H1 (cell line): ENCODE data around the gene PRXL2B. TPM values are rescaled to one million over a fixed set of nuclear protein-coding genes. Genes with fewer than 3 reads are reported as not detected.

Source experiments
- CTCF ChIA-PET: fragments of 300-600 bp; sonication (Branson Sonifier 250); formaldehyde crosslinking; loops from one replicate; lab custom pipeline; 2021; ENCODE audit not compliant: partially characterized antibody; lab: Charles Lee
- POLR2A ChIA-PET: fragments of 300-600 bp; sonication (Branson Sonifier 250); formaldehyde crosslinking; loops from one replicate; lab custom pipeline; 2021; ENCODE audit warnings: inconsistent platforms; ENCODE audit not compliant: partially characterized antibody; lab: Charles Lee
- DNase-seq, 2 experiments: peaks; one replicate each; pipeline versions ENCODE4 v3.0.0 to v3.0.0-alpha.2; 2010 to 2022; ENCODE audit warnings: low spot score in 2 of 2, low read depth in 1 of 2, mixed read lengths in 1 of 2
- FAIRE-seq: peaks from 2 replicates; lab custom pipeline; 2011; peaks lifted over from hg19 to GRCh38; lab: Jason Lieb, UNC
- H2AFZ ChIP-seq: 2 replicates; pipeline ENCODE4 v1.8.1; 2012; ENCODE audit warnings: low read length, inconsistent platforms
- H2AK5ac ChIP-seq: 2 replicates; pipeline ENCODE4 v1.6.1; 2013; ENCODE audit warnings: low read depth, low read length
- H2BK120ac ChIP-seq: replicated peaks from 2 replicates; pipeline ENCODE3; 2013; ENCODE audit warnings: low read depth, low read length, inconsistent platforms
- H2BK12ac ChIP-seq: 2 replicates; pipeline ENCODE4 v1.6.1; 2013; ENCODE audit warnings: low read depth, low read length
- H2BK15ac ChIP-seq: 2 replicates; pipeline ENCODE4 v1.6.1; 2013; ENCODE audit warnings: low read length
- H2BK20ac ChIP-seq: 2 replicates; pipeline ENCODE4 v1.6.1; 2013; ENCODE audit warnings: low read length
- H2BK5ac ChIP-seq: 2 replicates; pipeline ENCODE4 v1.6.1; 2013; ENCODE audit warnings: low read depth, low read length
- H3K14ac ChIP-seq: 2 replicates; pipeline ENCODE4 v1.6.1; 2013; ENCODE audit warnings: inconsistent platforms; ENCODE audit not compliant: insufficient read length
- H3K18ac ChIP-seq: 2 replicates; pipeline ENCODE4 v1.6.1; 2013; ENCODE audit warnings: low read length; ENCODE audit errors: extremely low read depth
- H3K23ac ChIP-seq: 2 replicates; pipeline ENCODE4 v1.6.1; 2013; ENCODE audit warnings: inconsistent platforms; ENCODE audit not compliant: insufficient read length
- H3K23me2 ChIP-seq: 2 replicates; pipeline ENCODE4 v1.6.1; 2013; ENCODE audit warnings: low read depth, low read length
- H3K27ac ChIP-seq: 2 replicates; pipeline ENCODE4 v1.6.1; 2011; ENCODE audit warnings: low read depth, low read length, inconsistent platforms
- H3K27me3 ChIP-seq, 4 experiments: replicated peaks in 1 of 4; 1 replicate in 1 of 4; 2 replicates in 3 of 4; pipeline versions ENCODE4 v1.6.1 to v1.8.1; 2011 to 2013; ENCODE audit warnings: low read length in 3 of 4, mild to moderate bottlenecking in 3 of 4, inconsistent platforms in 2 of 4, mixed read lengths in 2 of 4, moderate library complexity in 1 of 4; ENCODE audit not compliant: control insufficient read depth in 3 of 4, insufficient read depth in 3 of 4; ENCODE audit errors: extremely low read depth in 1 of 4
- H3K36me3 ChIP-seq, 4 experiments: 2 replicates each; pipeline versions ENCODE4 v1.6.1 to v1.8.1; 2011 to 2013; ENCODE audit warnings: mild to moderate bottlenecking in 4 of 4, low read length in 3 of 4, moderate library complexity in 2 of 4, control low read depth in 1 of 4, inconsistent platforms in 1 of 4; ENCODE audit not compliant: insufficient read depth in 4 of 4, control insufficient read depth in 2 of 4
- H3K4ac ChIP-seq: replicated peaks from 2 replicates; pipeline ENCODE3; 2013; ENCODE audit warnings: low read length, low read depth, mixed read lengths, inconsistent platforms; ENCODE audit not compliant: insufficient read length
- H3K4me1 ChIP-seq, 4 experiments: replicated peaks in 1 of 4; 1 replicate in 1 of 4; 2 replicates in 3 of 4; pipeline versions ENCODE4 v1.6.1 to v1.8.1; 2011 to 2013; ENCODE audit warnings: low read length in 3 of 4, inconsistent platforms in 2 of 4, mixed read lengths in 1 of 4; ENCODE audit not compliant: insufficient read depth in 4 of 4, control insufficient read depth in 3 of 4
- H3K4me2 ChIP-seq, 2 experiments: 2 replicates each; pipeline versions ENCODE4 v1.6.1 to v1.8.1; 2011 to 2013; ENCODE audit warnings: low read depth in 2 of 2, low read length in 2 of 2, control low read depth in 1 of 2, inconsistent platforms in 1 of 2, mild to moderate bottlenecking in 1 of 2; ENCODE audit not compliant: insufficient read depth in 1 of 2
- H3K4me3 ChIP-seq, 4 experiments: fragments of 200-600, 300-600 bp in 1 of 4; sonication (generic), shearing (Covaris generic), sonication (Bioruptor Twin) in 1 of 4; 2 replicates each; pipeline versions ENCODE4 v1.5.1 to v1.8.1; 2011 to 2016; ENCODE audit warnings: low read length in 4 of 4, low read depth in 3 of 4, control low read depth in 2 of 4, inconsistent platforms in 2 of 4, mild to moderate bottlenecking in 2 of 4, mixed read lengths in 1 of 4, moderate library complexity in 1 of 4; ENCODE audit not compliant: insufficient read depth in 2 of 4; ENCODE audit errors: extremely low read depth in 1 of 4
- H3K56ac ChIP-seq: replicated peaks from 2 replicates; pipeline ENCODE3; 2013; ENCODE audit warnings: low read depth, mild to moderate bottlenecking, mixed read lengths, low read length, inconsistent platforms; ENCODE audit not compliant: insufficient read length
- H3K79me1 ChIP-seq: 2 replicates; pipeline ENCODE4 v1.6.1; 2013; ENCODE audit warnings: low read depth, low read length, control low read depth
- H3K79me2 ChIP-seq, 2 experiments: 2 replicates each; pipeline versions ENCODE4 v1.6.1 to v1.8.1; 2012 to 2013; ENCODE audit warnings: low read length in 2 of 2, mild to moderate bottlenecking in 2 of 2, inconsistent platforms in 1 of 2; ENCODE audit not compliant: insufficient read depth in 2 of 2, control insufficient read depth in 1 of 2
- H3K9ac ChIP-seq, 4 experiments: replicated peaks in 1 of 4; 1 replicate in 1 of 4; 2 replicates in 3 of 4; pipeline versions ENCODE4 v1.6.1 to v1.8.1; 2011 to 2013; ENCODE audit warnings: low read depth in 3 of 4, low read length in 3 of 4, control low read depth in 2 of 4, mild to moderate bottlenecking in 2 of 4, moderate library complexity in 2 of 4, inconsistent platforms in 1 of 4; ENCODE audit errors: extremely low read depth in 1 of 4
- H3K9me3 ChIP-seq, 2 experiments: 2 replicates each; pipeline versions ENCODE4 v1.6.1 to v1.8.1; 2012 to 2013; ENCODE audit warnings: mild to moderate bottlenecking in 2 of 2, moderate library complexity in 2 of 2, control low read depth in 1 of 2, inconsistent platforms in 1 of 2, low read depth in 1 of 2, low read length in 1 of 2, mixed read lengths in 1 of 2; ENCODE audit not compliant: insufficient read depth in 2 of 2
- H4K20me1 ChIP-seq, 2 experiments: replicated peaks in 1 of 2; 2 replicates each; pipeline versions ENCODE3 to v1.8.1; 2011 to 2013; ENCODE audit warnings: inconsistent platforms in 2 of 2, low read length in 2 of 2, mild to moderate bottlenecking in 1 of 2; ENCODE audit not compliant: insufficient read depth in 2 of 2, control insufficient read depth in 1 of 2
- H4K5ac ChIP-seq: 2 replicates; pipeline ENCODE4 v1.6.1; 2013; ENCODE audit warnings: low read length, low read depth, mixed read lengths, inconsistent platforms; ENCODE audit not compliant: insufficient read length
- H4K8ac ChIP-seq: 2 replicates; pipeline ENCODE4 v1.8.0; 2013; ENCODE audit warnings: mild to moderate bottlenecking, moderate library complexity, low read length, inconsistent platforms; ENCODE audit not compliant: insufficient read depth; ENCODE audit errors: extremely low read depth
- H4K91ac ChIP-seq: replicated peaks from 2 replicates; pipeline ENCODE3; 2013; ENCODE audit warnings: low read length, mixed read lengths, inconsistent platforms; ENCODE audit not compliant: insufficient read length
- ASH2L ChIP-seq: fragments of 200-600, 300-600 bp; sonication (generic); IDR thresholded peaks from one replicate; pipeline ENCODE4 v1.7.1; 2017; ENCODE audit warnings: low read length
- BACH1 ChIP-seq: IDR thresholded peaks from 2 replicates; pipeline ENCODE4 v1.6.1; 2012; ENCODE audit warnings: low read length, improper control_type of control experiment
- BCL11A ChIP-seq, 2 experiments: IDR thresholded peaks; one replicate each; pipeline ENCODE4 v1.6.1; 2011; ENCODE audit warnings: low read depth in 2 of 2, low read length in 2 of 2, mild to moderate bottlenecking in 2 of 2
- CREB1 ChIP-seq: IDR thresholded peaks from 2 replicates; pipeline ENCODE4 v1.6.1; 2012; ENCODE audit warnings: inconsistent platforms
- EP300 ChIP-seq, 2 experiments: IDR thresholded peaks; 1 replicate in 1 of 2; 2 replicates in 1 of 2; pipeline ENCODE4 v1.6.1; 2011 to 2012; ENCODE audit warnings: low read depth in 2 of 2, low read length in 2 of 2, mild to moderate bottlenecking in 2 of 2, borderline replicate concordance in 1 of 2, inconsistent platforms in 1 of 2, moderate library complexity in 1 of 2
- POU5F1 ChIP-seq: IDR thresholded peaks from 2 replicates; pipeline ENCODE4 v1.6.1; 2011; ENCODE audit warnings: low read depth, mild to moderate bottlenecking, low read length, moderate library complexity
- YY1 ChIP-seq: IDR thresholded peaks from 2 replicates; pipeline ENCODE4 v1.6.1; 2011; ENCODE audit warnings: low read depth, mild to moderate bottlenecking, low read length
- ZNF274 ChIP-seq: IDR thresholded peaks from 2 replicates; pipeline ENCODE4 v1.7.0; 2012; ENCODE audit warnings: low read length, borderline replicate concordance; ENCODE audit errors: extremely low read depth
- WGBS, 2 experiments: shearing (Covaris generic) in 1 of 2; methylation state at CpG; one replicate each; pipeline versions ENCODE4 v1.1.6 to v1.1.7; 2013 to 2015; ENCODE audit warnings: low lambda C conversion rate in 2 of 2, mixed read lengths in 2 of 2, inconsistent platforms in 1 of 2, low coverage in 1 of 2, missing lambda C conversion rate in 1 of 2; ENCODE audit not compliant: insufficient replicate concordance in 2 of 2, insufficient coverage in 1 of 2, insufficient read length in 1 of 2; ENCODE audit errors: extremely low coverage in 1 of 2, missing lambda C conversion rate in 1 of 2; 5-methylcytosine and 5-hydroxymethylcytosine counted together
- polyA plus RNA-seq, 7 experiments: library from polyadenylated mRNA; depleted of rRNA in 3 of 7; stranded (reverse) in 5 of 7; unstranded in 2 of 7; fragments of >200 nt in 5 of 7; fragments of 200-250 nt in 2 of 7; gene quantifications; 1 replicate in 5 of 7; 2 replicates in 1 of 7; 4 replicates in 1 of 7; pipeline versions ENCODE4 v1.2.1 to v1.2.3, GENCODE V29; 2011 to 2013; ENCODE audit warnings: missing spikeins in 2 of 7, mixed read lengths in 2 of 7
- total RNA-seq: library from RNA; stranded (reverse); fragmentation: NEBNext Ultra II Directional; extraction: Animal tissue kit (Norgen Biotek cat#: 25700); gene quantifications from 2 replicates; pipeline ENCODE4 v1.2.1, GENCODE V29; 2021

The PRXL2B gene
- total and polyA plus RNA-seq, 2 of the 8 experiments (the other 6 are each of a cell fraction or from before 2014, with no cell fraction given): 35.3 to 46.0 TPM

- Histone ChIP-seq H4K20me1 (peaks cover 2 to 3% of the 10 kb centered on the region in 2 experiments), H2BK12ac (no peak overlapping the region), H3K79me1 (no peaks in the 10 kb centered on the region; the same call in 1 of the 2 replicates), H3K18ac (no peak overlapping the region), H2BK15ac (no peak overlapping the region), H2AFZ (no peak overlapping the region), H4K8ac (peak overlapping the region; percentile 51; the same call in 1 of the 2 replicates), H3K36me3 (peaks cover 0 to 8% (median 0%) of the 10 kb centered on the region in 4 experiments; a peak in 1 of 8 replicates), H3K23me2 (no peaks in the 10 kb centered on the region), H2BK5ac (no peak overlapping the region), H3K4ac (no peak overlapping the region), H3K9me3 (peaks cover 0 to 12% of the 10 kb centered on the region in 2 experiments; a peak in 2 of 4 replicates), H3K4me2 (no peak overlapping the region), H3K79me2 (no peaks in the 10 kb centered on the region), H3K4me3 (no peak overlapping the region), H4K91ac (no peak overlapping the region), H2BK20ac (no peak overlapping the region), H2AK5ac (no peak overlapping the region), H3K23ac (no peak overlapping the region), H2BK120ac (no peak overlapping the region), H3K9ac (no peak overlapping the region), H3K4me1 (peaks cover 0 to 3% (median 0%) of the 10 kb centered on the region in 4 experiments; a peak in 1 of 7 replicates), H4K5ac (no peak overlapping the region), H3K56ac (no peak overlapping the region), H3K27ac (no peak overlapping the region), H3K14ac (no peak overlapping the region), H3K27me3 (no peaks in the 10 kb centered on the region)
- ChIA-PET CTCF (no interaction called here), POLR2A (no interaction called here)
- no peak for DNase-seq
- TF ChIP-seq ZNF274 (no peak), CREB1 (no peak), ASH2L (no peak), EP300 (IDR thresholded peaks at IDR 0.05; ENCODE audit: borderline replicate concordance in 1 of 2, low read depth in 2 of 2, low read length in 2 of 2) (no peak), POU5F1 (no peak), BACH1 (no peak), BCL11A (IDR thresholded peaks at IDR 0.05; ENCODE audit: low read depth in 2 of 2, low read length in 2 of 2) (no peak), YY1 (no peak)
- no peak for FAIRE-seq
- WGBS, 2 experiments: 87% methylated on average over 11 of the region's 15 CpGs; no CpG with 5 or more reads in 1 of the 2 experiments
Measured at GRCh38 chr1:2592672-2593071, 6.1 kb downstream of the PRXL2B start.
